ENCODE measurements around the gene COPZ2. TPM values are rescaled to one million over a fixed set of nuclear protein-coding genes. Genes with fewer than 3 reads are reported as not detected.

COPZ2 gene
- polyA plus RNA-seq, 3 donors from 2014 or later, result 38.9 to 64.2 (median 41.3) TPM

GRCh38 chr17:48052956-48053757 lies 15.6 kb upstream of the COPZ2 start:
- peaks cover 3 to 5% (median 4%) of the 10 kb centered on the region in 3 donors for H3K27me3 Mint-ChIP-seq (ENCODE audit: low read depth in 3 of 3)
- no peak for DNase-seq
- H3K4me3 Mint-ChIP-seq, result no peak overlapping the region
- peak overlapping the region in 2 of 6 donors; percentile 50 to 54 for H3K27ac Mint-ChIP-seq
- peaks cover 5 to 13% (median 11%) of the 10 kb centered on the region in 3 donors for H3K36me3 Mint-ChIP-seq
- peaks cover 58 to 64% of the 10 kb centered on the region in 2 donors for H3K4me1 Mint-ChIP-seq
- H3K9me3 Mint-ChIP-seq, result no peaks in the 10 kb centered on the region

GRCh38 chr17:48051706-48052486 lies 14.3 kb upstream of the COPZ2 start:
- no peaks in the 10 kb centered on the region for H3K9me3 Mint-ChIP-seq
- no peak for DNase-seq
- peaks cover 12 to 15% (median 13%) of the 10 kb centered on the region in 3 donors for H3K27me3 Mint-ChIP-seq (ENCODE audit: low read depth in 3 of 3)
- H3K36me3 Mint-ChIP-seq, result peaks cover 5 to 8% (median 7%) of the 10 kb centered on the region in 3 donors
- H3K4me3 Mint-ChIP-seq, result peak overlapping the region in 1 of 5 donors; percentile 13
- peaks cover 66 to 77% of the 10 kb centered on the region in 2 donors for H3K4me1 Mint-ChIP-seq
- H3K27ac Mint-ChIP-seq, result peak overlapping the region in 2 of 6 donors; percentile 6 to 35

GRCh38 chr17:48051283-48051682 lies 13.7 kb upstream of the COPZ2 start:
- H3K4me1 Mint-ChIP-seq, result peaks cover 68 to 83% of the 10 kb centered on the region in 2 donors
- no peak overlapping the region for H3K27ac Mint-ChIP-seq
- H3K27me3 Mint-ChIP-seq (ENCODE audit: low read depth in 3 of 3), result peaks cover 12 to 15% (median 13%) of the 10 kb centered on the region in 3 donors

GRCh38 chr17:48048384-48049126 lies 11.0 kb upstream of the COPZ2 start:
- H3K4me3 Mint-ChIP-seq, result peak overlapping the region; percentile 91 to 100 (median 96)
- H3K36me3 Mint-ChIP-seq, result peaks cover 0 to 5% (median 4%) of the 10 kb centered on the region in 3 donors
- DNase-seq, result peak in 2 of 3 donors; percentile 20 to 25
- peak overlapping the region; percentile 94 to 100 (median 99) for H3K27ac Mint-ChIP-seq
- peaks cover 13 to 15% (median 14%) of the 10 kb centered on the region in 3 donors for H3K27me3 Mint-ChIP-seq (ENCODE audit: low read depth in 3 of 3)
- peaks cover 57 to 66% of the 10 kb centered on the region in 2 donors for H3K4me1 Mint-ChIP-seq
- no peaks in the 10 kb centered on the region for H3K9me3 Mint-ChIP-seq

More at GRCh38 chr17:48051283-48051682, 13.7 kb upstream of the COPZ2 start:
- H3K4me3 Mint-ChIP-seq, result no peak overlapping the region
- no peaks in the 10 kb centered on the region for H3K9me3 Mint-ChIP-seq
- no peak for DNase-seq
- peaks cover 4 to 6% (median 5%) of the 10 kb centered on the region in 3 donors for H3K36me3 Mint-ChIP-seq

- peak; percentile 98 to 99 (median 98) for DNase-seq
- peaks cover 0 to 5% (median 4%) of the 10 kb centered on the region in 3 donors for H3K36me3 Mint-ChIP-seq
These were observed 10.3 kb upstream of the COPZ2 start, which contains the start of gene NFE2L1 for GRCh38 chr17:48047741-48048383. Gene NFE2L1, plus strand, starts transcription at chr17:48048359. Its CDS starts 2,760 bp downstream, at chr17:48051119.

GRCh38 chr17:48047113-48047740 lies 9.6 kb upstream of the COPZ2 start:
- Mint-ChIP-seq H3K27me3 (ENCODE audit: low read depth in 3 of 3) (peaks cover 14 to 15% (median 15%) of the 10 kb centered on the region in 3 donors), H3K36me3 (peaks cover 0 to 5% (median 4%) of the 10 kb centered on the region in 3 donors), H3K4me3 (peak overlapping the region; percentile 91 to 100 (median 96)), H3K27ac (peak overlapping the region; percentile 94 to 100 (median 99)), H3K9me3 (no peaks in the 10 kb centered on the region), H3K4me1 (peaks cover 45 to 53% of the 10 kb centered on the region in 2 donors)
- DNase-seq, result no peak

More at GRCh38 chr17:48047741-48048383, 10.3 kb upstream of the COPZ2 start, which contains the start of gene NFE2L1:
- H3K9me3 Mint-ChIP-seq, result no peaks in the 10 kb centered on the region
- peaks cover 51 to 59% of the 10 kb centered on the region in 2 donors for H3K4me1 Mint-ChIP-seq
- H3K27ac Mint-ChIP-seq, result peak within 1 kb of the TSS; percentile 94 to 100 (median 99)
- H3K27me3 Mint-ChIP-seq (ENCODE audit: low read depth in 3 of 3), result peaks cover 13 to 15% (median 14%) of the 10 kb centered on the region in 3 donors
- peak within 1 kb of the TSS; percentile 91 to 100 (median 96) for H3K4me3 Mint-ChIP-seq

GRCh38 chr17:48046296-48046695 lies 8.7 kb upstream of the COPZ2 start:
- peaks cover 38 to 46% of the 10 kb centered on the region in 2 donors for H3K4me1 Mint-ChIP-seq
- peak overlapping the region in 3 of 6 donors; percentile 42 to 100 (median 94) for H3K27ac Mint-ChIP-seq
- H3K4me3 Mint-ChIP-seq, result peak overlapping the region in 4 of 5 donors; percentile 11 to 96 (median 92)
- peaks cover 0 to 5% (median 4%) of the 10 kb centered on the region in 3 donors for H3K36me3 Mint-ChIP-seq
- no peaks in the 10 kb centered on the region for H3K9me3 Mint-ChIP-seq
- H3K27me3 Mint-ChIP-seq (ENCODE audit: low read depth in 3 of 3), result peaks cover 14 to 17% (median 15%) of the 10 kb centered on the region in 3 donors
- no peak for DNase-seq

GRCh38 chr17:48045316-48046001 lies 7.9 kb upstream of the COPZ2 start:
- Mint-ChIP-seq H3K4me3 (peak overlapping the region in 1 of 5 donors; percentile 36), H3K36me3 (peaks cover 0 to 2% (median under 1%) of the 10 kb centered on the region in 3 donors), H3K4me1 (peaks cover 32 to 40% of the 10 kb centered on the region in 2 donors), H3K27ac (peak overlapping the region in 1 of 6 donors; percentile 77), H3K27me3 (ENCODE audit: low read depth in 3 of 3) (peaks cover 14 to 15% (median 14%) of the 10 kb centered on the region in 3 donors), H3K9me3 (no peaks in the 10 kb centered on the region)
- DNase-seq, result no peak

- H3K27ac Mint-ChIP-seq, result no peak overlapping the region
- no peaks in the 10 kb centered on the region for H3K36me3 Mint-ChIP-seq
- H3K4me1 Mint-ChIP-seq, result peaks cover 28 to 34% of the 10 kb centered on the region in 2 donors
- DNase-seq, result no peak
- H3K27me3 Mint-ChIP-seq (ENCODE audit: low read depth in 3 of 3), result peaks cover 13 to 15% (median 14%) of the 10 kb centered on the region in 3 donors
- no peaks in the 10 kb centered on the region for H3K9me3 Mint-ChIP-seq
- no peak overlapping the region for H3K4me3 Mint-ChIP-seq
These were observed 7.3 kb upstream of the COPZ2 start for GRCh38 chr17:48044851-48045250.

GRCh38 chr17:48043176-48043575 lies 5.6 kb upstream of the COPZ2 start:
- H3K9me3 Mint-ChIP-seq, result no peaks in the 10 kb centered on the region
- no peak overlapping the region for H3K27ac Mint-ChIP-seq
- H3K36me3 Mint-ChIP-seq, result no peaks in the 10 kb centered on the region
- no peak overlapping the region for H3K4me3 Mint-ChIP-seq
- peaks cover 9 to 14% (median 13%) of the 10 kb centered on the region in 3 donors for H3K27me3 Mint-ChIP-seq (ENCODE audit: low read depth in 3 of 3)
- H3K4me1 Mint-ChIP-seq, result peaks cover 17 to 27% of the 10 kb centered on the region in 2 donors
- DNase-seq, result no peak

GRCh38 chr17:48038687-48039086 lies 1.1 kb upstream of the COPZ2 start:
- Mint-ChIP-seq H3K9me3 (no peaks in the 10 kb centered on the region), H3K27ac (no peak overlapping the region), H3K4me3 (peak overlapping the region; percentile 84 to 91 (median 88)), H3K27me3 (ENCODE audit: low read depth in 3 of 3) (peaks cover 0 to 7% (median 3%) of the 10 kb centered on the region in 3 donors), H3K36me3 (no peaks in the 10 kb centered on the region), H3K4me1 (peaks cover 10 to 19% of the 10 kb centered on the region in 2 donors)
- no peak for DNase-seq
